RWPE2 (cell line): Measurements from ENCODE around the gene LMX1B.

ENCODE experiments used
- ATAC-seq: fragments of 200-7000 bp; cut with Tn5 transposase; 3 replicates; pipeline ENCODE4 v1.9.1; 2021; ENCODE audit warnings: low read depth
- DNase-seq: peaks from one replicate; pipeline ENCODE4 v3.0.0-alpha.2; 2020; ENCODE audit warnings: low spot score
- H3K27ac ChIP-seq: fragments of 450-650 bp; 2 replicates; pipeline ENCODE4 v1.5.1; 2017; ENCODE audit warnings: mild to moderate bottlenecking; ENCODE audit not compliant: poor library complexity, severe bottlenecking
- H3K27me3 ChIP-seq: fragments of 250-450 bp; sonication (Bioruptor Pico); 2 replicates; pipeline ENCODE4 v1.5.1; 2021; ENCODE audit warnings: mild to moderate bottlenecking, moderate library complexity; ENCODE audit not compliant: insufficient read depth, poor library complexity, severe bottlenecking
- H3K36me3 ChIP-seq: fragments of 250-450 bp; sonication (Bioruptor Pico); 2 replicates; pipeline ENCODE4 v1.5.1; 2020; ENCODE audit warnings: low read depth, mild to moderate bottlenecking, moderate library complexity
- H3K4me1 ChIP-seq: fragments of 250-450 bp; sonication (Bioruptor Pico); 2 replicates; pipeline ENCODE4 v1.5.1; 2021; ENCODE audit warnings: mild to moderate bottlenecking, moderate library complexity; ENCODE audit not compliant: insufficient read depth, poor library complexity, severe bottlenecking
- H3K4me3 ChIP-seq: fragments of 250-450 bp; sonication (Bioruptor Pico); 2 replicates; pipeline ENCODE4 v1.5.1; 2021; ENCODE audit warnings: mild to moderate bottlenecking, moderate library complexity; ENCODE audit not compliant: severe bottlenecking
- H3K9me3 ChIP-seq: fragments of 250-450 bp; sonication (Bioruptor Pico); 2 replicates; pipeline ENCODE4 v1.5.1; 2021; ENCODE audit warnings: mild to moderate bottlenecking, moderate library complexity; ENCODE audit not compliant: severe bottlenecking
- TF ChIP-seq, protein P1 (sequence below): fragments of 450-650 bp; IDR thresholded peaks from one replicate; pipeline ENCODE4 v1.5.1; 2017; ENCODE audit warnings: mild to moderate bottlenecking, moderate library complexity; ENCODE audit not compliant: poor library complexity, severe bottlenecking

Gene LMX1B

DNA sequence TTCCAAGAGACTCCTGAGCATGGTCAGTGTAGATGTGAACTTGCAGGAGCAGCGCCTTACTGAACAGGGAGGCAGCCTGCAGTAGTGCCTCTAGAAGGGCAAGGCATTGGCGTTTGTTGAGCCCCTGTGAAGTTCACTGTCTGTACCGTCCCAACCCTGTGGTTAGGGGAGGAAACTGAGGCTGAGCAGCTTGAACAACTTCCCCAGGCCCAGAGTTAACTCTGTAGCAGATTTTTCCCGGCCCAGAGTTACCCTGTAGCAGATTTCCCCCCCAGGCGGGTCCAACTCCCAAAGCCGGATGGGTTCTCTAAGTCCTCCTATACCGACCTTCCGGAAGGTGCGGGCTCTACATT lies 9.6 kb downstream of the LMX1B start:
- Histone ChIP-seq H3K27me3 (peaks cover 96% of the 10 kb centered on the region), H3K9me3 (no peaks in the 10 kb centered on the region), H3K36me3 (no peaks in the 10 kb centered on the region), H3K4me3 (no peak overlapping the region), H3K4me1 (no peaks in the 10 kb centered on the region), H3K27ac (no peak overlapping the region)
- TF ChIP-seq, protein P1, sequence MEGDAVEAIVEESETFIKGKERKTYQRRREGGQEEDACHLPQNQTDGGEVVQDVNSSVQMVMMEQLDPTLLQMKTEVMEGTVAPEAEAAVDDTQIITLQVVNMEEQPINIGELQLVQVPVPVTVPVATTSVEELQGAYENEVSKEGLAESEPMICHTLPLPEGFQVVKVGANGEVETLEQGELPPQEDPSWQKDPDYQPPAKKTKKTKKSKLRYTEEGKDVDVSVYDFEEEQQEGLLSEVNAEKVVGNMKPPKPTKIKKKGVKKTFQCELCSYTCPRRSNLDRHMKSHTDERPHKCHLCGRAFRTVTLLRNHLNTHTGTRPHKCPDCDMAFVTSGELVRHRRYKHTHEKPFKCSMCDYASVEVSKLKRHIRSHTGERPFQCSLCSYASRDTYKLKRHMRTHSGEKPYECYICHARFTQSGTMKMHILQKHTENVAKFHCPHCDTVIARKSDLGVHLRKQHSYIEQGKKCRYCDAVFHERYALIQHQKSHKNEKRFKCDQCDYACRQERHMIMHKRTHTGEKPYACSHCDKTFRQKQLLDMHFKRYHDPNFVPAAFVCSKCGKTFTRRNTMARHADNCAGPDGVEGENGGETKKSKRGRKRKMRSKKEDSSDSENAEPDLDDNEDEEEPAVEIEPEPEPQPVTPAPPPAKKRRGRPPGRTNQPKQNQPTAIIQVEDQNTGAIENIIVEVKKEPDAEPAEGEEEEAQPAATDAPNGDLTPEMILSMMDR, result no peak
- ATAC-seq (no peak), DNase-seq (no peak)

GRCh38 chr9:126623667-126624478 lies 10.1 kb downstream of the LMX1B start:
- Histone ChIP-seq H3K4me3 (no peak overlapping the region), H3K27me3 (peaks cover 97% of the 10 kb centered on the region), H3K9me3 (no peaks in the 10 kb centered on the region), H3K27ac (no peak overlapping the region), H3K4me1 (no peaks in the 10 kb centered on the region), H3K36me3 (no peaks in the 10 kb centered on the region)
- no peak for DNase-seq
- no peak for ATAC-seq
- TF ChIP-seq, protein P1, result no peak

DNA sequence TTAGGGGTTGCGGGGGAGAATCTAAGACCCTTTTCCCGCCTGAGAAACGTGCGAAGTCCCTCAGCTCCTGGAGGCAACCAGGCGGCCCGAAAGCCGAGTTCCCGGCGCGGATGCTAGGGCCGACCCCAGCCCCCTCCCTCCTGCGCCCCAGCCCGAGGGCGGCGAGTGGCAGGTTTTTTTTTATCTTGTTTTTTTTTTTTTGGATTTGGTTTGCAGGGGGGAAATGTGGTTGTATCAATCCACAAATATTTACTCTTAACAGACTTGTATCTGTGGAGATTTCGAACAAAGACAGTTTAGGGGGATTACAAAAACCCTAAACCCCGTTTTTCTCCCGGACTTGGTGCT lies 10.7 kb downstream of the LMX1B start:
- Histone ChIP-seq H3K4me1 (no peaks in the 10 kb centered on the region), H3K27me3 (peaks cover 98% of the 10 kb centered on the region), H3K9me3 (no peaks in the 10 kb centered on the region), H3K4me3 (no peak overlapping the region), H3K27ac (no peak overlapping the region), H3K36me3 (no peaks in the 10 kb centered on the region)
- no peak for ATAC-seq
- TF ChIP-seq, protein P1, result no peak
- no peak for DNase-seq

- Histone ChIP-seq H3K27me3 (peaks cover 98% of the 10 kb centered on the region), H3K4me3 (no peak overlapping the region)
Observed at GRCh38 chr9:126624912-126625311, 11.2 kb downstream of the LMX1B start.

More at GRCh38 chr9:126624912-126625311, 11.2 kb downstream of the LMX1B start:
- H3K36me3 ChIP-seq, result no peaks in the 10 kb centered on the region
- no peaks in the 10 kb centered on the region for H3K4me1 ChIP-seq
- ATAC-seq, result no peak
- no peak for DNase-seq
- TF ChIP-seq, protein P1, result no peak
- H3K27ac ChIP-seq, result no peak overlapping the region
- H3K9me3 ChIP-seq, result no peaks in the 10 kb centered on the region
